GM12878 (cell line): Measurements from ENCODE around the gene CLEC16A. TPM values are rescaled to one million over a fixed set of nuclear protein-coding genes. Genes with fewer than 3 reads are reported as not detected.
A peak's percentile ranks its signal among the peaks of the same experiment; 100 is the strongest.

Source experiments
- ATAC-seq: fragments of 200-7000 bp; cut with Tn5 transposase; 3 replicates; pipeline ENCODE4 v1.9.1; 2020; ENCODE audit warnings: mild to moderate bottlenecking, moderate library complexity
- BruUV-seq: library from RNA; stranded (reverse); fragments of 400-500 nt; replicated peaks from 2 replicates; lab custom pipeline; 2021; lab: Mats Ljungman, UMichigan
- CTCF ChIA-PET: fragments of 300-600 bp; sonication (Branson Sonifier 250); formaldehyde crosslinking; extraction: SDS; loops from one replicate; lab custom pipeline; 2021; ENCODE audit warnings: inconsistent platforms; lab: Yijun Ruan, JAX
- POLR2A ChIA-PET: fragments of 350-600 bp; formaldehyde crosslinking; extraction: SDS; loops from one replicate; lab custom pipeline; 2021; ENCODE audit warnings: inconsistent platforms; lab: Charles Lee
- RAD21 ChIA-PET: fragments of 300-600 bp; sonication (Branson Sonifier 250); formaldehyde crosslinking; loops from one replicate; lab custom pipeline; 2023; ENCODE audit warnings: antibody characterized with exemption; ENCODE audit not compliant: unreplicated experiment; lab: Charles Lee
- SMC1A ChIA-PET: fragments of 300-600 bp; sonication (Branson Sonifier 250); formaldehyde crosslinking; loops from one replicate; lab custom pipeline; 2023; ENCODE audit not compliant: unreplicated experiment, uncharacterized antibody; lab: Charles Lee
- DNase-seq: peaks from one replicate; pipeline ENCODE4 v3.0.0-alpha.2; 2011; ENCODE audit warnings: low read depth, low spot score
- FAIRE-seq: peaks from 3 replicates; lab custom pipeline; 2011; peaks lifted over from hg19 to GRCh38; lab: Jason Lieb, UNC
- H2AFZ ChIP-seq: 2 replicates; pipeline ENCODE4 v1.6.0; 2011; ENCODE audit warnings: low read depth, low read length, control low read depth; ENCODE audit not compliant: control insufficient read depth
- H3K27ac ChIP-seq: 2 replicates; pipeline ENCODE4 v1.5.1; 2011; ENCODE audit warnings: control low read depth; ENCODE audit not compliant: control insufficient read depth, insufficient read depth
- H3K27me3 ChIP-seq, 2 experiments: replicated peaks in 1 of 2; 2 replicates each; pipeline versions ENCODE4 v1.6.0 to v1.6.1; 2011; ENCODE audit warnings: low read length in 1 of 2; ENCODE audit not compliant: control insufficient read depth in 2 of 2, insufficient read depth in 2 of 2
- H3K36me3 ChIP-seq, 2 experiments: 2 replicates each; pipeline ENCODE4 v1.5.1; 2011; ENCODE audit warnings: low read length in 1 of 2; ENCODE audit not compliant: control insufficient read depth in 2 of 2, insufficient read depth in 2 of 2
- H3K4me1 ChIP-seq: 2 replicates; pipeline ENCODE4 v1.6.1; 2011; ENCODE audit warnings: mild to moderate bottlenecking, low read length, moderate library complexity, mixed read lengths; ENCODE audit not compliant: control insufficient read depth, insufficient read depth
- H3K4me2 ChIP-seq: 2 replicates; pipeline ENCODE4 v1.6.0; 2011; ENCODE audit warnings: control low read depth; ENCODE audit not compliant: control insufficient read depth, insufficient read depth
- H3K4me3 ChIP-seq: fragments of 200-600 bp; sonication (generic); 2 replicates; pipeline ENCODE4 v1.5.1; 2016
- H3K79me2 ChIP-seq: 2 replicates; pipeline ENCODE4 v1.6.0; 2011; ENCODE audit warnings: low read length; ENCODE audit not compliant: control insufficient read depth, insufficient read depth
- H3K9ac ChIP-seq: 2 replicates; pipeline ENCODE4 v1.8.0; 2011; ENCODE audit warnings: low read length, control low read depth, mixed read lengths; ENCODE audit not compliant: control insufficient read depth, insufficient read depth
- H3K9me3 ChIP-seq: replicated peaks from 3 replicates; pipeline ENCODE4 v1.5.1; 2011; ENCODE audit warnings: mild to moderate bottlenecking, low read length; ENCODE audit not compliant: control insufficient read depth, insufficient read depth
- H4K20me1 ChIP-seq: 2 replicates; pipeline ENCODE4 v1.6.0; 2011; ENCODE audit not compliant: control insufficient read depth, insufficient read depth
- CBFB ChIP-seq: IDR thresholded peaks from 2 replicates; pipeline ENCODE4 v1.6.1; 2016; ENCODE audit warnings: antibody characterized with exemption, low read depth
- CHD4 ChIP-seq: fragments of 200-600 bp; sonication (generic); IDR thresholded peaks from 2 replicates; pipeline ENCODE4 v1.6.1; 2016; ENCODE audit warnings: mild to moderate bottlenecking
- CTCF ChIP-seq, 3 experiments: IDR thresholded peaks in 2 of 3; conservative IDR thresholded peaks in 1 of 3; 2 replicates each; pipeline ENCODE4 v1.5.1; 2011; ENCODE audit warnings: low read depth in 3 of 3, low read length in 3 of 3, mild to moderate bottlenecking in 3 of 3, control low read depth in 2 of 3, moderate library complexity in 2 of 3, inconsistent platforms in 1 of 3, mixed read lengths in 1 of 3; ENCODE audit not compliant: control insufficient read depth in 2 of 3, insufficient read depth in 1 of 3; ENCODE audit errors: extremely low read depth in 1 of 3
- E4F1 ChIP-seq: fragments of 450-650 bp; IDR thresholded peaks from 2 replicates; pipeline ENCODE4 v1.6.1; 2018; ENCODE audit warnings: borderline replicate concordance, mild to moderate bottlenecking; ENCODE audit not compliant: partially characterized antibody
- PML ChIP-seq: IDR thresholded peaks from 2 replicates; pipeline ENCODE4 v1.6.1; 2012; ENCODE audit warnings: low read length, inconsistent platforms
- POLR2A ChIP-seq: IDR thresholded peaks from 2 replicates; pipeline ENCODE4 v1.6.1; 2011; ENCODE audit warnings: low read depth, mild to moderate bottlenecking, low read length
- POLR2AphosphoS5 ChIP-seq: IDR thresholded peaks from 2 replicates; pipeline ENCODE4 v1.6.1; 2011; ENCODE audit warnings: mild to moderate bottlenecking, low read length, inconsistent platforms
- POU2F2 ChIP-seq: IDR thresholded peaks from 3 replicates; pipeline ENCODE4 v1.6.1; 2011; ENCODE audit warnings: low read depth, mild to moderate bottlenecking, low read length, borderline replicate concordance
- RUNX3 ChIP-seq: IDR thresholded peaks from 2 replicates; pipeline ENCODE4 v1.6.1; 2012; ENCODE audit warnings: low read length, inconsistent platforms
- TAF1 ChIP-seq: IDR thresholded peaks from 2 replicates; pipeline ENCODE4 v1.6.1; 2011; ENCODE audit warnings: mild to moderate bottlenecking, low read depth, low read length, borderline replicate concordance
- ZNF274 ChIP-seq: IDR thresholded peaks from one replicate; pipeline ENCODE4 v1.8.0; 2011; ENCODE audit not compliant: insufficient read length, insufficient read depth
- WGBS: methylation state at CpG from one replicate; pipeline ENCODE4 v1.1.6; 2016; ENCODE audit warnings: low lambda C conversion rate; ENCODE audit not compliant: insufficient replicate concordance, insufficient coverage; ENCODE audit errors: missing lambda C conversion rate; 5-methylcytosine and 5-hydroxymethylcytosine counted together
- in situ Hi-C: fragments of 300-500 bp; cut with MboI; formaldehyde crosslinking; loops from 9 replicates; pipeline ENCODE4 v1.14.3; 2018; ENCODE audit warnings: mixed read lengths
- intact Hi-C: fragments of 100-400 bp; cut with micrococcal nuclease; formaldehyde crosslinking; loops from one replicate; pipeline ENCODE4 v1.14.2; 2022; ENCODE audit not compliant: unreplicated experiment
- polyA plus RNA-seq, 11 experiments: library from polyadenylated mRNA; depleted of rRNA in 4 of 11; unstranded in 6 of 11; stranded (reverse) in 5 of 11; fragments of >200 nt; fragmentation: Nextera tagmentation in 4 of 11; fragmentation: Illumina TruSeq in 1 of 11; extraction: Ambion mirVana in 4 of 11; extraction: Trizol in 1 of 11; gene quantifications; 1 replicate in 1 of 11; 2 replicates in 10 of 11; pipeline versions ENCODE4 v1.2.1 to v1.2.3, GENCODE V29; 2011 to 2016; ENCODE audit warnings: inconsistent platforms in 2 of 11, missing spikeins in 2 of 11, low read depth in 1 of 11
- total RNA-seq, 4 experiments: library from RNA; depleted of rRNA in 3 of 4; stranded (reverse); fragments of >200 nt in 3 of 4; fragmentation: Illumina TruSeq in 1 of 4; extraction: Trizol in 1 of 4; gene quantifications; 2 replicates each; pipeline versions ENCODE4 v1.2.1 to v1.2.3, GENCODE V29; 2013 to 2021

Gene CLEC16A
- total and polyA plus RNA-seq, 10 of the 15 experiments (the other 5 are each of a cell fraction or from before 2014, with no cell fraction given), result 1.5 to 28.8 (median 19.2) TPM

GRCh38 chr16:10930755-10931093 lies 13.6 kb upstream of the CLEC16A start (continued):
- TF ChIP-seq E4F1 (no peak), POLR2AphosphoS5 (no peak), TAF1 (no peak), CTCF (IDR thresholded peaks at IDR 0.05 in 2 of 3, conservative IDR thresholded peaks at IDR 0.05 in 1 of 3; ENCODE audit: control insufficient read depth in 2 of 3, extremely low read depth in 1 of 3, insufficient read depth in 1 of 3, low read depth in 3 of 3, low read length in 3 of 3) (peak; percentile 9 to 24 (median 20); a peak in 3 of 6 replicates), POLR2A (peak; percentile 5)

GRCh38 chr16:10931134-10931533 lies 13.2 kb upstream of the CLEC16A start:
- Histone ChIP-seq H3K9me3 (no peaks in the 10 kb centered on the region), H3K79me2 (peaks cover 6% of the 10 kb centered on the region), H3K4me3 (no peak overlapping the region), H2AFZ (no peak overlapping the region), H4K20me1 (no peaks in the 10 kb centered on the region; the same call in 1 of the 2 replicates), H3K9ac (no peak overlapping the region), H3K36me3 (peaks cover under 1 to 2% of the 10 kb centered on the region in 2 experiments; a peak in 2 of 4 replicates), H3K27me3 (no peaks in the 10 kb centered on the region), H3K4me2 (no peak overlapping the region), H3K27ac (no peak overlapping the region), H3K4me1 (peaks cover 3% of the 10 kb centered on the region)
- intact Hi-C loops, result no loop called here
- RAD21 ChIA-PET, result interaction anchor here (0.8 kb wide), 1 partner anchor 21 kb away, joined by 3 read pairs; no protein-coding TSS in a partner anchor
- ATAC-seq (no peak), DNase-seq (no peak), FAIRE-seq (no peak)
- no TSS peak for BruUV-seq
- SMC1A ChIA-PET, result interaction anchor here (1.2 to 2.2 kb wide), 4 partner anchors 9 to 39 kb away, joined by 3 to 12 read pairs (median 4); partner anchors contain the start of gene DEXI
- 74% methylated on average over 7 of the region's 7 CpGs for WGBS
- CTCF ChIA-PET, result interaction anchor here (1.1 kb wide), 1 partner anchor 192 kb away, joined by 5 read pairs; no protein-coding TSS in a partner anchor
- TF ChIP-seq PML, result peak; percentile 52
- TF ChIP-seq POLR2A, result peak; percentile 40; the same call in 1 of the 2 replicates
- 0 out of 2 replicates have a peak, but pooled peaks have one; percentile 32 for TF ChIP-seq CBFB
- TF ChIP-seq POU2F2, result peak; percentile 13; the same call in 1 of the 3 replicates
- peak; percentile 71 for TF ChIP-seq RUNX3
- no peak for TF ChIP-seq CHD4
- no peak for TF ChIP-seq ZNF274
- in situ Hi-C loops, result no loop called here
- POLR2A ChIA-PET, result interaction anchor here (1.2 to 1.8 kb wide), 3 partner anchors 9 to 25 kb away, joined by 3 to 13 read pairs (median 4); partner anchors contain the start of gene DEXI
